Endodermal cell (in vitro differentiated cells): Measurements from ENCODE around the gene MSLN. TPM values are rescaled to one million over a fixed set of nuclear protein-coding genes. Genes with fewer than 3 reads are reported as not detected.

ENCODE experiments used
- DNase-seq: peaks from one replicate; pipeline ENCODE4 v3.0.0-alpha.2; 2017
- H3K27ac ChIP-seq: 2 replicates; pipeline ENCODE4 v1.5.1; 2013; ENCODE audit warnings: mild to moderate bottlenecking, low read depth, low read length, moderate library complexity
- H3K27me3 ChIP-seq: 2 replicates; pipeline ENCODE4 v1.6.1; 2013; ENCODE audit warnings: mild to moderate bottlenecking, low read length, moderate library complexity; ENCODE audit not compliant: insufficient read depth, control insufficient read depth, poor library complexity, severe bottlenecking
- H3K36me3 ChIP-seq: 2 replicates; pipeline ENCODE4 v1.7.0; 2013; ENCODE audit warnings: mild to moderate bottlenecking, low read length, moderate library complexity; ENCODE audit not compliant: control insufficient read depth, insufficient read depth
- H3K4me1 ChIP-seq: one replicate; pipeline ENCODE4 v1.7.0; 2013; ENCODE audit warnings: low read length; ENCODE audit not compliant: control insufficient read depth, insufficient read depth
- H3K4me3 ChIP-seq: 2 replicates; pipeline ENCODE4 v1.5.1; 2013; ENCODE audit warnings: mild to moderate bottlenecking, low read length, moderate library complexity
- H3K9ac ChIP-seq: 2 replicates; pipeline ENCODE4 v1.6.1; 2013; ENCODE audit warnings: mild to moderate bottlenecking, low read length, moderate library complexity; ENCODE audit not compliant: poor library complexity, severe bottlenecking; ENCODE audit errors: extremely low read depth
- H3K9me3 ChIP-seq: 2 replicates; pipeline ENCODE4 v1.6.1; 2013; ENCODE audit warnings: mild to moderate bottlenecking, low read length, moderate library complexity; ENCODE audit not compliant: control insufficient read depth
- H3K27ac Mint-ChIP-seq: 2 replicates; pipeline ENCODE4 v1.8.0; 2020; ENCODE audit warnings: mixed read lengths
- H3K27me3 Mint-ChIP-seq: 2 replicates; pipeline ENCODE4 v1.8.0; 2021; ENCODE audit warnings: mild to moderate bottlenecking, mixed read lengths; ENCODE audit not compliant: insufficient read depth
- H3K36me3 Mint-ChIP-seq: 2 replicates; pipeline ENCODE4 v1.8.0; 2020; ENCODE audit warnings: low read depth, mixed read lengths
- H3K4me1 Mint-ChIP-seq: 2 replicates; pipeline ENCODE4 v1.8.0; 2020; ENCODE audit warnings: mixed read lengths
- H3K4me3 Mint-ChIP-seq: 2 replicates; pipeline ENCODE4 v1.8.0; 2020; ENCODE audit warnings: mild to moderate bottlenecking, moderate library complexity, mixed read lengths
- H3K9me3 Mint-ChIP-seq: 2 replicates; pipeline ENCODE4 v1.8.0; 2020; ENCODE audit warnings: mild to moderate bottlenecking, mixed read lengths
- WGBS, 2 experiments: methylation state at CpG; one replicate each; pipeline versions ENCODE4 v1.1.5 to v1.1.7; 2013; ENCODE audit warnings: missing lambda C conversion rate in 2 of 2, mixed read lengths in 1 of 2; ENCODE audit not compliant: insufficient coverage in 1 of 2, insufficient read length in 1 of 2; 5-methylcytosine and 5-hydroxymethylcytosine counted together
- total RNA-seq, 2 donors: library from RNA; stranded (reverse); fragmentation: NEBNext Ultra II Directional in 1 of 2; extraction: Animal tissue kit (Norgen Biotek cat#: 25700) in 1 of 2; gene quantifications; 2 replicates in 1 of 2; 3 replicates in 1 of 2; pipeline ENCODE4 v1.2.1, GENCODE V29; 2021
- TF ChIP-seq, protein P1 (sequence below): fragments of 200-600 bp; sonication (generic); conservative IDR thresholded peaks from 2 replicates; pipeline ENCODE4 v1.5.0; 2021; ENCODE audit warnings: antibody characterized with exemption, mild to moderate bottlenecking

Gene MSLN
- total RNA-seq, 2 donors from 2014 or later = 0.42 to 0.86 TPM

DNA sequence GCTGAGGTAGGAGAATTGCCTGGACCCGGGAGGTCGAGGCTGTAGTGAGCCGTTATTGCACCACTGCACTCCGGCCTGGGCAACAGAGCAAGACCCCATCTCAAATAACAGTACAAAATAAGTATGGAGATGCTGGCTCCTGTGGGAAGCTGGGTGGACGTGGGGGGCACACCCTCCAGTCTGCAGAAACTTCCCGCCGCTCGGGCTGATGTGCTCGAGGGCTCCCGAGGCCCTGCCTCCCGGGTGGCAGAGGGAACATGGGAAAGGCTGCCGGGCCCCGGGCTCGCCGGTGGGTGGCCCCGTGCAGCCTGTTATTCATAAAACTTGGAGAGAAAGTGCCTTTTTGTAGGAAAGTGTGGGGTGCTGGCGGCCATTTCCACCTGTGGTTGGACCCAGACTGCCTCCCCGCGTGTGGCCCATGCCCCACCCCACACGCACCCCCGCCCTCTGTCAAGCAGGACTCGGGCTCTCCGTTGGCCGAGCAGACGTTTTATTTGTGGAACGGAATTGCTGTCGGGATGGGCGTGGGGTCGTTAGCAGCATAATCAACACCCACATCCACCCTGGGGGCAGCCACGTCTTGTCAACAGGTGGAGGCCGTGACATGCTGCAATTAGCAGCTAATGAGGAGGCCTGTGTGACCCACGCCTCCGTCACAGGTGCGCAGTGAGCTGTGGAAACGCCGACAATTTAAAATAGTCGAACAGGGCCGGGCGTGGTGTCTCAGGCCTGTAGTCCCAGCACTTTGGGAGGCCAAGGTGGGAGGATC lies 12.4 kb upstream of the MSLN start:
- H3K9me3 Mint-ChIP-seq = no peaks in the 10 kb centered on the region
- Histone ChIP-seq H3K4me1 (no peaks in the 10 kb centered on the region), H3K27ac (no peak overlapping the region), H3K9me3 (no peaks in the 10 kb centered on the region), H3K36me3 (no peaks in the 10 kb centered on the region), H3K27me3 (no peaks in the 10 kb centered on the region), H3K9ac (no peak overlapping the region), H3K4me3 (no peak overlapping the region)
- DNase-seq = no peak
- peaks cover 13% of the 10 kb centered on the region for H3K4me1 Mint-ChIP-seq
- peaks cover 11% of the 10 kb centered on the region for H3K27me3 Mint-ChIP-seq
- no peaks in the 10 kb centered on the region for H3K36me3 Mint-ChIP-seq
- 91 to 92% methylated on average over 27 to 39 of the region's 39 CpGs for WGBS, 2 experiments
- TF ChIP-seq, protein P1, sequence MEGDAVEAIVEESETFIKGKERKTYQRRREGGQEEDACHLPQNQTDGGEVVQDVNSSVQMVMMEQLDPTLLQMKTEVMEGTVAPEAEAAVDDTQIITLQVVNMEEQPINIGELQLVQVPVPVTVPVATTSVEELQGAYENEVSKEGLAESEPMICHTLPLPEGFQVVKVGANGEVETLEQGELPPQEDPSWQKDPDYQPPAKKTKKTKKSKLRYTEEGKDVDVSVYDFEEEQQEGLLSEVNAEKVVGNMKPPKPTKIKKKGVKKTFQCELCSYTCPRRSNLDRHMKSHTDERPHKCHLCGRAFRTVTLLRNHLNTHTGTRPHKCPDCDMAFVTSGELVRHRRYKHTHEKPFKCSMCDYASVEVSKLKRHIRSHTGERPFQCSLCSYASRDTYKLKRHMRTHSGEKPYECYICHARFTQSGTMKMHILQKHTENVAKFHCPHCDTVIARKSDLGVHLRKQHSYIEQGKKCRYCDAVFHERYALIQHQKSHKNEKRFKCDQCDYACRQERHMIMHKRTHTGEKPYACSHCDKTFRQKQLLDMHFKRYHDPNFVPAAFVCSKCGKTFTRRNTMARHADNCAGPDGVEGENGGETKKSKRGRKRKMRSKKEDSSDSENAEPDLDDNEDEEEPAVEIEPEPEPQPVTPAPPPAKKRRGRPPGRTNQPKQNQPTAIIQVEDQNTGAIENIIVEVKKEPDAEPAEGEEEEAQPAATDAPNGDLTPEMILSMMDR = no peak
- H3K4me3 Mint-ChIP-seq = no peak overlapping the region
- no peak overlapping the region for H3K27ac Mint-ChIP-seq

GRCh38 chr16:749010-749409 lies 11.5 kb upstream of the MSLN start:
- Histone ChIP-seq H3K4me1 (no peaks in the 10 kb centered on the region), H3K27me3 (no peaks in the 10 kb centered on the region), H3K27ac (no peak overlapping the region), H3K9ac (no peak overlapping the region), H3K9me3 (no peaks in the 10 kb centered on the region), H3K36me3 (no peaks in the 10 kb centered on the region), H3K4me3 (no peak overlapping the region)
- Mint-ChIP-seq H3K36me3 (no peaks in the 10 kb centered on the region), H3K4me3 (no peak overlapping the region), H3K27ac (no peak overlapping the region), H3K27me3 (peaks cover 11% of the 10 kb centered on the region), H3K9me3 (no peaks in the 10 kb centered on the region), H3K4me1 (peaks cover 13% of the 10 kb centered on the region)
- WGBS, 2 experiments = 97 to 100% methylated on average over 6 of the region's 6 CpGs
- no peak for DNase-seq
- TF ChIP-seq, protein P1 = no peak

- no peaks in the 10 kb centered on the region for H3K27me3 ChIP-seq
- H3K9me3 ChIP-seq = no peaks in the 10 kb centered on the region
- 76 to 86% methylated on average over 9 of the region's 9 CpGs for WGBS, 2 experiments
- H3K36me3 Mint-ChIP-seq = no peaks in the 10 kb centered on the region
- no peak overlapping the region for H3K4me3 ChIP-seq
- H3K9ac ChIP-seq = no peak overlapping the region
- H3K27me3 Mint-ChIP-seq = peaks cover 11% of the 10 kb centered on the region
- no peaks in the 10 kb centered on the region for H3K9me3 Mint-ChIP-seq
- H3K4me3 Mint-ChIP-seq = no peak overlapping the region
- no peak for DNase-seq
- H3K27ac ChIP-seq = no peak overlapping the region
- no peaks in the 10 kb centered on the region for H3K36me3 ChIP-seq
- TF ChIP-seq, protein P1 = no peak
- H3K27ac Mint-ChIP-seq = no peak overlapping the region
- no peaks in the 10 kb centered on the region for H3K4me1 ChIP-seq
- peaks cover 13% of the 10 kb centered on the region for H3K4me1 Mint-ChIP-seq
Measured at GRCh38 chr16:750485-750884, 10.0 kb upstream of the MSLN start.
